ENCODE results near the gene BABAM2.

DNA sequence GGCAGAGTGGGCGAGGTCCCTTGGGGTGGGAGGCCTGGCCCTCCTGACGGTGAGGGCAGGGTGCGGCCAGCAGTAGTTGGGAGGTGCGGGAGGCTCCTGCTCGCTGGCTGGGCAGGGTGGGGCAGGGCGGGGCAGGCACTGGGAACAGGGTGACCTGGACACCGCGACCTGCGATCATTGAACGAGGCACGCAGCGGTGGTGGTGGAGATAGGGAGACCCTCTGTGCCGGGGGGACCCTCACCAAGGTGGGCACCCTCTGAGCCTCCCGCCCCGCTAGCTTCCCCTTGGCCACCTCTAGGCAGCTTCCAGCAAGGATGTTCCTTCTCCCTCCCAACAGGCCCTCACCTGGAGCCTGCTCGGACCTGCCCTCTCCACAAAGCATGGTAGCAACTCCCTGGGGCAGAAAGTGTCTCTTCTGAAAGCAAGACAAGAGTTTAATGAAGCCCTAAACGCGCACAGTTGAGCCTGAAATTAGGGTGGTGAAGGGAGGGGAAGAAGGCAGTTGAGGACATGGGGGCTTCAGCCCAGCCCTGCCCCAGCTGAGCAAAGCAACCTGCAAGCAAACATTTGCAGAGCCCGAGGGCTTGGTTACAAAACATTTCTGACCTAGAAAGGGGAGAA is 486.8 kb downstream of the BABAM2 start:
- TF ChIP-seq, protein P1, sequence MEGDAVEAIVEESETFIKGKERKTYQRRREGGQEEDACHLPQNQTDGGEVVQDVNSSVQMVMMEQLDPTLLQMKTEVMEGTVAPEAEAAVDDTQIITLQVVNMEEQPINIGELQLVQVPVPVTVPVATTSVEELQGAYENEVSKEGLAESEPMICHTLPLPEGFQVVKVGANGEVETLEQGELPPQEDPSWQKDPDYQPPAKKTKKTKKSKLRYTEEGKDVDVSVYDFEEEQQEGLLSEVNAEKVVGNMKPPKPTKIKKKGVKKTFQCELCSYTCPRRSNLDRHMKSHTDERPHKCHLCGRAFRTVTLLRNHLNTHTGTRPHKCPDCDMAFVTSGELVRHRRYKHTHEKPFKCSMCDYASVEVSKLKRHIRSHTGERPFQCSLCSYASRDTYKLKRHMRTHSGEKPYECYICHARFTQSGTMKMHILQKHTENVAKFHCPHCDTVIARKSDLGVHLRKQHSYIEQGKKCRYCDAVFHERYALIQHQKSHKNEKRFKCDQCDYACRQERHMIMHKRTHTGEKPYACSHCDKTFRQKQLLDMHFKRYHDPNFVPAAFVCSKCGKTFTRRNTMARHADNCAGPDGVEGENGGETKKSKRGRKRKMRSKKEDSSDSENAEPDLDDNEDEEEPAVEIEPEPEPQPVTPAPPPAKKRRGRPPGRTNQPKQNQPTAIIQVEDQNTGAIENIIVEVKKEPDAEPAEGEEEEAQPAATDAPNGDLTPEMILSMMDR (IDR thresholded peaks at IDR 0.05): no peak
- no peak for TF ChIP-seq POLR2A (IDR thresholded peaks at IDR 0.05)

Measured in heart left ventricle (tissue), 13 donors.